GM12878 (cell line): ENCODE measurements around the gene SPATA46. TPM values are rescaled to one million over a fixed set of nuclear protein-coding genes. Genes with fewer than 3 reads are reported as not detected.

Experiments used
- ATAC-seq: fragments of 200-7000 bp; cut with Tn5 transposase; 3 replicates; pipeline ENCODE4 v1.9.1; 2020; ENCODE audit warnings: mild to moderate bottlenecking, moderate library complexity
- BruUV-seq: library from RNA; stranded (reverse); fragments of 400-500 nt; replicated peaks from 2 replicates; lab custom pipeline; 2021; lab: Mats Ljungman, UMichigan
- CTCF ChIA-PET: fragments of 300-600 bp; sonication (Branson Sonifier 250); formaldehyde crosslinking; extraction: SDS; loops from one replicate; lab custom pipeline; 2021; ENCODE audit warnings: inconsistent platforms; lab: Yijun Ruan, JAX
- POLR2A ChIA-PET: fragments of 350-600 bp; formaldehyde crosslinking; extraction: SDS; loops from one replicate; lab custom pipeline; 2021; ENCODE audit warnings: inconsistent platforms; lab: Charles Lee
- RAD21 ChIA-PET: fragments of 300-600 bp; sonication (Branson Sonifier 250); formaldehyde crosslinking; loops from one replicate; lab custom pipeline; 2023; ENCODE audit warnings: antibody characterized with exemption; ENCODE audit not compliant: unreplicated experiment; lab: Charles Lee
- SMC1A ChIA-PET: fragments of 300-600 bp; sonication (Branson Sonifier 250); formaldehyde crosslinking; loops from one replicate; lab custom pipeline; 2023; ENCODE audit not compliant: unreplicated experiment, uncharacterized antibody; lab: Charles Lee
- DNase-seq: peaks from one replicate; pipeline ENCODE4 v3.0.0-alpha.2; 2011; ENCODE audit warnings: low read depth, low spot score
- FAIRE-seq: peaks from 3 replicates; lab custom pipeline; 2011; peaks lifted over from hg19 to GRCh38; lab: Jason Lieb, UNC
- H2AFZ ChIP-seq: 2 replicates; pipeline ENCODE4 v1.6.0; 2011; ENCODE audit warnings: low read depth, low read length, control low read depth; ENCODE audit not compliant: control insufficient read depth
- H3K27ac ChIP-seq: 2 replicates; pipeline ENCODE4 v1.5.1; 2011; ENCODE audit warnings: control low read depth; ENCODE audit not compliant: control insufficient read depth, insufficient read depth
- H3K27me3 ChIP-seq, 2 experiments: replicated peaks in 1 of 2; 2 replicates each; pipeline versions ENCODE4 v1.6.0 to v1.6.1; 2011; ENCODE audit warnings: low read length in 1 of 2; ENCODE audit not compliant: control insufficient read depth in 2 of 2, insufficient read depth in 2 of 2
- H3K36me3 ChIP-seq, 2 experiments: 2 replicates each; pipeline ENCODE4 v1.5.1; 2011; ENCODE audit warnings: low read length in 1 of 2; ENCODE audit not compliant: control insufficient read depth in 2 of 2, insufficient read depth in 2 of 2
- H3K4me1 ChIP-seq: 2 replicates; pipeline ENCODE4 v1.6.1; 2011; ENCODE audit warnings: mild to moderate bottlenecking, low read length, moderate library complexity, mixed read lengths; ENCODE audit not compliant: control insufficient read depth, insufficient read depth
- H3K4me2 ChIP-seq: 2 replicates; pipeline ENCODE4 v1.6.0; 2011; ENCODE audit warnings: control low read depth; ENCODE audit not compliant: control insufficient read depth, insufficient read depth
- H3K4me3 ChIP-seq: fragments of 200-600 bp; sonication (generic); 2 replicates; pipeline ENCODE4 v1.5.1; 2016
- H3K79me2 ChIP-seq: 2 replicates; pipeline ENCODE4 v1.6.0; 2011; ENCODE audit warnings: low read length; ENCODE audit not compliant: control insufficient read depth, insufficient read depth
- H3K9ac ChIP-seq: 2 replicates; pipeline ENCODE4 v1.8.0; 2011; ENCODE audit warnings: low read length, control low read depth, mixed read lengths; ENCODE audit not compliant: control insufficient read depth, insufficient read depth
- H3K9me3 ChIP-seq: replicated peaks from 3 replicates; pipeline ENCODE4 v1.5.1; 2011; ENCODE audit warnings: mild to moderate bottlenecking, low read length; ENCODE audit not compliant: control insufficient read depth, insufficient read depth
- H4K20me1 ChIP-seq: 2 replicates; pipeline ENCODE4 v1.6.0; 2011; ENCODE audit not compliant: control insufficient read depth, insufficient read depth
- GATAD2B ChIP-seq: fragments of 450-650 bp; conservative IDR thresholded peaks from 2 replicates; pipeline ENCODE4 v1.6.1; 2017; ENCODE audit warnings: low read depth, mild to moderate bottlenecking, moderate library complexity
- IRF3 ChIP-seq: fragments of 450-650 bp; IDR thresholded peaks from 2 replicates; pipeline ENCODE4 v1.6.1; 2014; ENCODE audit warnings: mild to moderate bottlenecking
- IRF5 ChIP-seq: fragments of 450-650 bp; IDR thresholded peaks from 2 replicates; pipeline ENCODE4 v1.6.1; 2017; ENCODE audit warnings: borderline replicate concordance
- TCF12 ChIP-seq: IDR thresholded peaks from 2 replicates; pipeline ENCODE4 v1.6.1; 2011; ENCODE audit warnings: low read depth, mild to moderate bottlenecking, low read length
- TCF3 ChIP-seq: IDR thresholded peaks from 2 replicates; pipeline ENCODE4 v1.6.1; 2012; ENCODE audit warnings: low read depth, mild to moderate bottlenecking, low read length, borderline replicate concordance; ENCODE audit not compliant: insufficient read depth
- ZBTB33 ChIP-seq: fragments of 450-650 bp; IDR thresholded peaks from 2 replicates; pipeline ENCODE4 v1.6.1; 2017; ENCODE audit warnings: mild to moderate bottlenecking
- whole genome bisulfite sequencing: methylation state at CpG from one replicate; pipeline ENCODE4 v1.1.6; 2016; ENCODE audit warnings: low lambda C conversion rate; ENCODE audit not compliant: insufficient replicate concordance, insufficient coverage; ENCODE audit errors: missing lambda C conversion rate; 5-methylcytosine and 5-hydroxymethylcytosine counted together
- in situ Hi-C: fragments of 300-500 bp; cut with MboI; formaldehyde crosslinking; loops from 9 replicates; pipeline ENCODE4 v1.14.3; 2018; ENCODE audit warnings: mixed read lengths
- intact Hi-C: fragments of 100-400 bp; cut with micrococcal nuclease; formaldehyde crosslinking; loops from one replicate; pipeline ENCODE4 v1.14.2; 2022; ENCODE audit not compliant: unreplicated experiment
- polyA plus RNA-seq, 11 experiments: library from polyadenylated mRNA; depleted of rRNA in 4 of 11; unstranded in 6 of 11; stranded (reverse) in 5 of 11; fragments of >200 nt; fragmentation: Nextera tagmentation in 4 of 11; fragmentation: Illumina TruSeq in 1 of 11; extraction: Ambion mirVana in 4 of 11; extraction: Trizol in 1 of 11; gene quantifications; 1 replicate in 1 of 11; 2 replicates in 10 of 11; pipeline versions ENCODE4 v1.2.1 to v1.2.3, GENCODE V29; 2011 to 2016; ENCODE audit warnings: inconsistent platforms in 2 of 11, missing spikeins in 2 of 11, low read depth in 1 of 11
- total RNA-seq, 4 experiments: library from RNA; depleted of rRNA in 3 of 4; stranded (reverse); fragments of >200 nt in 3 of 4; fragmentation: Illumina TruSeq in 1 of 4; extraction: Trizol in 1 of 4; gene quantifications; 2 replicates each; pipeline versions ENCODE4 v1.2.1 to v1.2.3, GENCODE V29; 2013 to 2021

Gene SPATA46
- total and polyA plus RNA-seq, 10 of the 15 experiments (the other 5 are each of a cell fraction or from before 2014, with no cell fraction given): not detected

- H3K36me3 ChIP-seq: no peaks in the 10 kb centered on the region
- H3K79me2 ChIP-seq: no peaks in the 10 kb centered on the region
- intact Hi-C loops: no loop called here
- BruUV-seq: no TSS peak
- DNase-seq (no peak), FAIRE-seq (no peak), ATAC-seq (peak; percentile 53)
- ChIA-PET RAD21 (interaction anchor here (0.8 to 6.4 kb wide), 5 partner anchors 29 to 597 kb away, joined by 3 to 83 read pairs (median 6); no protein-coding TSS in a partner anchor), POLR2A (no interaction called here), SMC1A (interaction anchor here (0.5 to 6.4 kb wide), 9 partner anchors 9 to 333 kb away, joined by 3 to 84 read pairs (median 4); no protein-coding TSS in a partner anchor), CTCF (interaction anchor here (0.6 to 6.9 kb wide), 10 partner anchors 9 to 868 kb away, joined by 3 to 126 read pairs (median 5); partner anchors contain the start of gene C1orf226)
- in situ Hi-C loops: no loop called here
- WGBS: 14% methylated on average over 11 of the region's 11 CpGs
- H3K9ac ChIP-seq: no peak overlapping the region
- no peaks in the 10 kb centered on the region for H3K9me3 ChIP-seq
- 0 out of 2 replicates have a peak, but pooled peaks cover 4% of the 10 kb centered on the region for H3K4me1 ChIP-seq
- no peaks in the 10 kb centered on the region for H4K20me1 ChIP-seq
- H3K4me3 ChIP-seq: no peak overlapping the region
- no peaks in the 10 kb centered on the region for H3K27me3 ChIP-seq
- TF ChIP-seq GATAD2B (no peak), IRF5 (no peak), ZBTB33 (no peak), TCF12 (0 out of 2 replicates have a peak, but pooled peaks have one; percentile 19), TCF3 (0 out of 2 replicates have a peak, but pooled peaks have one; percentile 28), IRF3 (no peak)
- no peak overlapping the region for H2AFZ ChIP-seq
- no peak overlapping the region for H3K27ac ChIP-seq
- no peak overlapping the region for H3K4me2 ChIP-seq
Observed at GRCh38 chr1:162389021-162389818, 12.6 kb upstream of the SPATA46 start.
